Medulla oblongata (tissue), 1 donor: ENCODE data around the gene ZNF514.

Source experiments
- DNase-seq: peaks from one replicate; pipeline ENCODE4 v3.0.0-alpha.2; 2015; ENCODE audit errors: extremely low spot score

The ZNF514 gene

GRCh38 chr2:95159690-95160449 lies at the start of gene ZNF514:
Gene ZNF514, minus strand, starts transcription at chr2:95159848. Its CDS starts 6,595 bp downstream, at chr2:95153253.
- DNase-seq: peak; percentile 83

- DNase-seq: no peak
Observed at GRCh38 chr2:95208106-95208505, 48.5 kb upstream of the ZNF514 start.

- DNase-seq: peak; percentile 90
Observed at GRCh38 chr2:95207111-95207961, 47.7 kb upstream of the ZNF514 start, which contains the start of gene ZNF892. Gene ZNF892, plus strand, starts transcription at chr2:95207521. Its CDS starts 295 bp downstream, at chr2:95207816.

GRCh38 chr2:95206096-95206495 lies 46.4 kb upstream of the ZNF514 start:
- no peak for DNase-seq

- no peak for DNase-seq
Observed at GRCh38 chr2:95204396-95204795, 44.7 kb upstream of the ZNF514 start.

- no peak for DNase-seq
Observed at GRCh38 chr2:95203911-95204310, 44.3 kb upstream of the ZNF514 start.

- peak; percentile 51 for DNase-seq
Observed at GRCh38 chr2:95192956-95193355, 33.3 kb upstream of the ZNF514 start.

GRCh38 chr2:95185973-95186372 lies 26.3 kb upstream of the ZNF514 start:
- DNase-seq: no peak

- DNase-seq: no peak
Observed at GRCh38 chr2:95185197-95185596, 25.5 kb upstream of the ZNF514 start.

- no peak for DNase-seq
Observed at GRCh38 chr2:95181774-95182173, 22.1 kb upstream of the ZNF514 start.

GRCh38 chr2:95179451-95179850 lies 19.8 kb upstream of the ZNF514 start:
- DNase-seq: no peak

- DNase-seq: no peak
Observed at GRCh38 chr2:95174031-95174542, 14.4 kb upstream of the ZNF514 start.

GRCh38 chr2:95171902-95172301 lies 12.3 kb upstream of the ZNF514 start:
- DNase-seq: no peak

- DNase-seq: no peak
Observed at GRCh38 chr2:95166065-95166763, 6.6 kb upstream of the ZNF514 start.

GRCh38 chr2:95165371-95166064 lies 5.9 kb upstream of the ZNF514 start, which contains the start of gene ZNF2:
Gene ZNF2, plus strand, starts transcription at chr2:95165809. Its CDS starts 10,418 bp downstream, at chr2:95176227.
- DNase-seq: peak; percentile 99

- no peak for DNase-seq
Observed at GRCh38 chr2:95165030-95165370, 5.4 kb upstream of the ZNF514 start.

- peak; percentile 43 for DNase-seq
Observed at GRCh38 chr2:95158891-95159619, 593 bp downstream of the ZNF514 start.

- no peak for DNase-seq
Observed at GRCh38 chr2:95158441-95158840, 1.2 kb downstream of the ZNF514 start.

GRCh38 chr2:95149397-95149984 lies 10.2 kb downstream of the ZNF514 start:
- no peak for DNase-seq

- DNase-seq: no peak
Observed at GRCh38 chr2:95143838-95144237, 15.8 kb downstream of the ZNF514 start.
